Osteocyte (in vitro differentiated cells): ENCODE results near the gene IGF2R. TPM values are rescaled to one million over a fixed set of nuclear protein-coding genes. Genes with fewer than 3 reads are reported as not detected.
A peak's percentile ranks its signal among the peaks of the same experiment; 100 is the strongest.
"Not testable (repeated sequence)": the region's sequence is repeated elsewhere in the genome, so short reads cannot be mapped to it uniquely, and the experiment has no call there.

ENCODE experiments used
- DNase-seq: peaks from one replicate; pipeline ENCODE4 v3.0.0; 2021; ENCODE audit warnings: mixed read lengths; ENCODE audit not compliant: unreplicated experiment; ENCODE audit errors: extremely low spot score
- H3K27ac Mint-ChIP-seq: one replicate; pipeline ENCODE4 v1.8.0; 2021; ENCODE audit warnings: mild to moderate bottlenecking, mixed read lengths; ENCODE audit not compliant: unreplicated experiment
- H3K27me3 Mint-ChIP-seq: one replicate; pipeline ENCODE4 v1.8.0; 2021; ENCODE audit warnings: mixed read lengths; ENCODE audit not compliant: unreplicated experiment
- H3K36me3 Mint-ChIP-seq: one replicate; pipeline ENCODE4 v1.8.0; 2021; ENCODE audit warnings: mixed read lengths; ENCODE audit not compliant: unreplicated experiment
- H3K4me1 Mint-ChIP-seq: one replicate; pipeline ENCODE4 v1.8.0; 2021; ENCODE audit warnings: mixed read lengths; ENCODE audit not compliant: unreplicated experiment
- H3K4me3 Mint-ChIP-seq: one replicate; pipeline ENCODE4 v1.8.0; 2021; ENCODE audit warnings: mild to moderate bottlenecking, moderate library complexity, mixed read lengths; ENCODE audit not compliant: unreplicated experiment
- H3K9me3 Mint-ChIP-seq: one replicate; pipeline ENCODE4 v1.8.0; 2021; ENCODE audit warnings: mixed read lengths; ENCODE audit not compliant: unreplicated experiment
- long read RNA-seq: library from polyadenylated mRNA; unstranded; transcript quantifications from one replicate; pipeline ENCODE4 v2.0.0, GENCODE V29; 2021
- total RNA-seq: library from RNA; stranded (reverse); gene quantifications from 2 replicates; pipeline ENCODE4 v1.2.1, GENCODE V29; 2021
- TF ChIP-seq, protein P1 (sequence below): fragments of 200-600 bp; sonication (generic); IDR thresholded peaks from 2 replicates; pipeline ENCODE4 v1.5.0; 2021; ENCODE audit warnings: antibody characterized with exemption, mild to moderate bottlenecking, moderate library complexity

IGF2R gene, protein sequence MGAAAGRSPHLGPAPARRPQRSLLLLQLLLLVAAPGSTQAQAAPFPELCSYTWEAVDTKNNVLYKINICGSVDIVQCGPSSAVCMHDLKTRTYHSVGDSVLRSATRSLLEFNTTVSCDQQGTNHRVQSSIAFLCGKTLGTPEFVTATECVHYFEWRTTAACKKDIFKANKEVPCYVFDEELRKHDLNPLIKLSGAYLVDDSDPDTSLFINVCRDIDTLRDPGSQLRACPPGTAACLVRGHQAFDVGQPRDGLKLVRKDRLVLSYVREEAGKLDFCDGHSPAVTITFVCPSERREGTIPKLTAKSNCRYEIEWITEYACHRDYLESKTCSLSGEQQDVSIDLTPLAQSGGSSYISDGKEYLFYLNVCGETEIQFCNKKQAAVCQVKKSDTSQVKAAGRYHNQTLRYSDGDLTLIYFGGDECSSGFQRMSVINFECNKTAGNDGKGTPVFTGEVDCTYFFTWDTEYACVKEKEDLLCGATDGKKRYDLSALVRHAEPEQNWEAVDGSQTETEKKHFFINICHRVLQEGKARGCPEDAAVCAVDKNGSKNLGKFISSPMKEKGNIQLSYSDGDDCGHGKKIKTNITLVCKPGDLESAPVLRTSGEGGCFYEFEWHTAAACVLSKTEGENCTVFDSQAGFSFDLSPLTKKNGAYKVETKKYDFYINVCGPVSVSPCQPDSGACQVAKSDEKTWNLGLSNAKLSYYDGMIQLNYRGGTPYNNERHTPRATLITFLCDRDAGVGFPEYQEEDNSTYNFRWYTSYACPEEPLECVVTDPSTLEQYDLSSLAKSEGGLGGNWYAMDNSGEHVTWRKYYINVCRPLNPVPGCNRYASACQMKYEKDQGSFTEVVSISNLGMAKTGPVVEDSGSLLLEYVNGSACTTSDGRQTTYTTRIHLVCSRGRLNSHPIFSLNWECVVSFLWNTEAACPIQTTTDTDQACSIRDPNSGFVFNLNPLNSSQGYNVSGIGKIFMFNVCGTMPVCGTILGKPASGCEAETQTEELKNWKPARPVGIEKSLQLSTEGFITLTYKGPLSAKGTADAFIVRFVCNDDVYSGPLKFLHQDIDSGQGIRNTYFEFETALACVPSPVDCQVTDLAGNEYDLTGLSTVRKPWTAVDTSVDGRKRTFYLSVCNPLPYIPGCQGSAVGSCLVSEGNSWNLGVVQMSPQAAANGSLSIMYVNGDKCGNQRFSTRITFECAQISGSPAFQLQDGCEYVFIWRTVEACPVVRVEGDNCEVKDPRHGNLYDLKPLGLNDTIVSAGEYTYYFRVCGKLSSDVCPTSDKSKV (N-terminal part only)
- total RNA-seq: 196 and 218 TPM in 2 replicates
- long read RNA-seq, partial matches to known transcripts: 53 of 60 reads
- long read RNA-seq, other reads (novel, unspliced or antisense): 7 of 60 reads

DNA sequence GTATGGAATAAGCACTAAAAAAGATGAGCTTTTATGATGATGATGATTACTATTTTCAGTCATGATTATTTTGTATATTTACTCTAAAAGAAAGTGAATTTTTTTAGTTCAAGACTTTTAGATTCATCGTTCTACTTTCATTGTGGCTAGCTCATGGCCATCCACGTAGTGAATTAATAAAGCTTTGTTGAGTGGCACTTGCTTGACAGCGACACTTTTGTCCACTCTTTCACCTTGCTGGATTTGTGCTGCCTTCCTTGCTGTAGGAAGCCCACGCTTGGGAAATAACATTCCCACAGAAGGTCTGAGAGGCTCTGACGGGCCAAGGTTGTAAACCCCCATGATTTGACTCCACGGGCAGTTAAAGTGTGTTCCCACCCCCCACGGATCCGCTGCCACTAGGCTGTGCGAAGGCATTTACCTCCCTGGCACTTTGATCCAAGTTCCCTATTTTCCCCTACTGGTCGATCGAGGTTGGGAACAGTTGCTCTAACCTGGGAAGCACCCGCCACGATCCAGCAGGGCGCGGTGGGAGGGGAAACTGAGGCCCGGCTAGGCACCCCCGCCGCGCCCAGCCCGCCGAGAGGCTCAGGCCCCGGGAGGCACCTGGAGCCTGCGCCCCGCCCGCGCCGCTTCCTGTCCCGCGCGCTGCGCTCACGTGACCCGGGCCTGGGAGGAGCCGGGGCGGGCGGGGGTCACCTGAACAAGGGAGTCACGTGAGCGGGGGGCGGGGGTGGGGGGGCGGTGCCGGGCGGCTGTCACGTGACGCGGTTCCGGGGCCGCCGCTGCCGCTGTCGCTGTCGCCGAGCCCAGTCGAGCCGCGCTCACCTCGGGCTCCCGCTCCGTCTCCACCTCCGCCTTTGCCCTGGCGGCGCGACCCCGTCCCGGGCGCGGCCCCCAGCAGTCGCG, at the start of gene IGF2R:
TSS of gene IGF2R (plus strand) at position 788 of the 909 bp plus-strand sequence. CDS start 165 bp downstream, outside the sequence.
- Mint-ChIP-seq H3K36me3 (peaks cover 3% of the 10 kb centered on the region), H3K4me1 (peaks cover 40% of the 10 kb centered on the region), H3K9me3 (no peaks in the 10 kb centered on the region), H3K27me3 (peaks cover 25% of the 10 kb centered on the region), H3K4me3 (peak within 1 kb of the TSS; percentile 97), H3K27ac (peak within 1 kb of the TSS; percentile 99)
- TF ChIP-seq, protein P1, sequence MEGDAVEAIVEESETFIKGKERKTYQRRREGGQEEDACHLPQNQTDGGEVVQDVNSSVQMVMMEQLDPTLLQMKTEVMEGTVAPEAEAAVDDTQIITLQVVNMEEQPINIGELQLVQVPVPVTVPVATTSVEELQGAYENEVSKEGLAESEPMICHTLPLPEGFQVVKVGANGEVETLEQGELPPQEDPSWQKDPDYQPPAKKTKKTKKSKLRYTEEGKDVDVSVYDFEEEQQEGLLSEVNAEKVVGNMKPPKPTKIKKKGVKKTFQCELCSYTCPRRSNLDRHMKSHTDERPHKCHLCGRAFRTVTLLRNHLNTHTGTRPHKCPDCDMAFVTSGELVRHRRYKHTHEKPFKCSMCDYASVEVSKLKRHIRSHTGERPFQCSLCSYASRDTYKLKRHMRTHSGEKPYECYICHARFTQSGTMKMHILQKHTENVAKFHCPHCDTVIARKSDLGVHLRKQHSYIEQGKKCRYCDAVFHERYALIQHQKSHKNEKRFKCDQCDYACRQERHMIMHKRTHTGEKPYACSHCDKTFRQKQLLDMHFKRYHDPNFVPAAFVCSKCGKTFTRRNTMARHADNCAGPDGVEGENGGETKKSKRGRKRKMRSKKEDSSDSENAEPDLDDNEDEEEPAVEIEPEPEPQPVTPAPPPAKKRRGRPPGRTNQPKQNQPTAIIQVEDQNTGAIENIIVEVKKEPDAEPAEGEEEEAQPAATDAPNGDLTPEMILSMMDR: peak; percentile 36
- DNase-seq: peak; percentile 95

DNA sequence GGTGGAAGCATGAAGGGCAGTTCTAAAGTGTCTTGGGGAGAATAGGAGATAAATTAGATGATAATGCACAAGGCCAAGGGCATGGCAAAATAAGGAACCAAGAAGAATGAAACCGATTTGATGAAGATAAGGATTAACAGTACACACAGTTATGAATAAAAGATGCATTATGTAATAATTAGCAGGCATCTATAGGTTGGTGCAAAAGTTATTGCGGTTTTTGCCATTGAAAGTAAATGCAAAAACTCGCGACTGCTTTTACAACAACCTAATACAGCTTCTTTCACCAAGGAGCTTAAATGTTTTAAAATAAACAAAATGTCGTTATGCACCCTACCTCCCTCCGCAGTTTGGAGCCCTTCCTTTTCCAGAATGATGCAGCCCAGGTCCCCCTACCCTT, 49.1 kb upstream of the IGF2R start:
- Mint-ChIP-seq H3K9me3 (no peaks in the 10 kb centered on the region), H3K36me3 (no peaks in the 10 kb centered on the region), H3K27me3 (peaks cover 4% of the 10 kb centered on the region), H3K4me3 (no peak overlapping the region), H3K27ac (no peak overlapping the region), H3K4me1 (no peaks in the 10 kb centered on the region)
- no peak for DNase-seq
- TF ChIP-seq, protein P1: no peak

DNA sequence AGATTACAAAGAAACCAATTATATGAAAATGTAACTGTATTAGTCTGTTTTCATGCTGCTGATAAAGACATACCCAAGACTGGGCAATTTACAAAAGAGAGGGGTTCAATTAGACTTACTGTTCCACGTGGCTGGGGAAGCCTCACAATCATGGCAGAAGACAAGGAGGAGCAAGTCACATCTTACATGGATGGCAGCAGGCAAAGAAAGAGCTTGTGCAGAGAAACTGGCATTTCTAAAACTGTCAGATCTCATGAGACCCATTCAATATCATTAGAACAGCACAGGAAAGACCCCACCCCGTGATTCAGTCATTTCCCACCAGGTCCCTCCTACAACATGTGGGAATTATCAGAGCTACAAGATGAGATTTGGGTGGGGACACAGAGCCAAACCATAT, 44.7 kb upstream of the IGF2R start:
- not testable (repeated sequence) for H3K36me3 Mint-ChIP-seq, H3K4me3 Mint-ChIP-seq, H3K9me3 Mint-ChIP-seq, H3K27ac Mint-ChIP-seq, H3K4me1 Mint-ChIP-seq, DNase-seq, H3K27me3 Mint-ChIP-seq

DNA sequence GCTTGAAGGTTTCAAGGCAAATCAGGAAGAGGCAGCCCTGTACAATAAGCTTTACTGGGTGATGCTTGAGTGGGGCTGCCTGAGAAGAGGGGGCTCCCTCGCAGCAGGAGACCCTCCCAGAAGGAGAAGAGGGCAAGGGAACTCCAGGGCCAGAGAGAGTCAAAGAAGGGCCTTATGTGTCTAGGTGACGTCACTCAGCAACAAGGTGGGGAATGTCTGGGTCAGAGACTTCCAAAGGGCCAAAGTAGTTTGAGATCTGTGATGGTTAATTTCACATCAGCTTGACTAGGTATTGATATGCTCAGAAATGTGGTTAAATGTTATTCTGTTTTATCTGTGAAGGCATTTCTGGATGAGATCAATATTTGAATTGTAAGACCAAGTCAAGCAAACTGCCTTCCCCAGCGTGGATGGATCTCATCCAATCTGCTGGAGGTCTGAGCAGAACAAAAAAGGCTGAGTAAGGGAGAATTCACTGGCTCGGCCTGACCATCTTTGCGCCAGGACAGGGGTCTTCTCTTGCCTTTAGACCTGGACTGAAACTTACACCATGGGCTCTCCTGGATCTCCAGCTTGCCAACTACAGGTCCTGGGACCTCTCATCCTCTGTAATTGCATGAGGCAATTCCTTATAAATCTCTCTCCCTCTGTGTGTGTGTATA, 42.2 kb upstream of the IGF2R start:
- H3K4me1 Mint-ChIP-seq: peaks cover 15% of the 10 kb centered on the region
- peaks cover 4% of the 10 kb centered on the region for H3K27me3 Mint-ChIP-seq
- no peaks in the 10 kb centered on the region for H3K36me3 Mint-ChIP-seq
- no peaks in the 10 kb centered on the region for H3K9me3 Mint-ChIP-seq
- no peak overlapping the region for H3K27ac Mint-ChIP-seq
- TF ChIP-seq, protein P1: no peak
- DNase-seq: no peak
- H3K4me3 Mint-ChIP-seq: no peak overlapping the region
